Lower leg skin (tissue), 3 donors: ENCODE data around the gene RUFY3.

ENCODE experiments used
- CTCF ChIP-seq, 3 donors: fragments of 450-650 bp; IDR thresholded peaks; one replicate each; pipeline ENCODE4 v1.5.1; 2016; ENCODE audit warnings: antibody characterized with exemption in 3 of 3, mild to moderate bottlenecking in 3 of 3, moderate library complexity in 2 of 3
- POLR2A ChIP-seq, 2 donors: fragments of 450-650 bp; IDR thresholded peaks; one replicate each; pipeline ENCODE4 v1.6.1; 2016 to 2017; ENCODE audit warnings: antibody characterized with exemption in 2 of 2, mild to moderate bottlenecking in 1 of 2, moderate library complexity in 1 of 2

- TF ChIP-seq CTCF (IDR thresholded peaks at IDR 0.05): no peak
- TF ChIP-seq POLR2A (IDR thresholded peaks at IDR 0.05): no peak
These were observed 51.3 kb downstream of the RUFY3 start for GRCh38 chr4:70772929-70773555.
